Pancreas (tissue), 10 donors: ENCODE measurements around the gene TSPEAR. TPM values are rescaled to one million over a fixed set of nuclear protein-coding genes. Genes with fewer than 3 reads are reported as not detected.

Source experiments
- ATAC-seq, 4 donors: fragments of 200-7000 bp; cut with Tn5 transposase; one replicate each; pipeline versions ENCODE4 v1.8.0 to v1.9.1; 2020; ENCODE audit warnings: mild to moderate bottlenecking in 4 of 4, moderate library complexity in 4 of 4
- DNase-seq, 6 donors: peaks; one replicate each; pipeline ENCODE4 v3.0.0-alpha.2; 2020
- FAIRE-seq: peaks from 2 replicates; lab custom pipeline; 2012; peaks lifted over from hg19 to GRCh38; lab: Jason Lieb, UNC
- H3K27ac ChIP-seq, 4 donors: fragments of 200-600 bp; sonication (generic); 1 replicate in 3 of 4; 2 replicates in 1 of 4; pipeline versions ENCODE4 v1.5.0 to v1.8.0; 2020
- H3K27me3 ChIP-seq, 4 donors: fragments of 200-600 bp; one replicate each; pipeline ENCODE4 v1.8.0; 2021
- H3K36me3 ChIP-seq, 3 donors: fragments of 200-600 bp; sonication (generic) in 1 of 3; one replicate each; pipeline versions ENCODE4 v1.5.0 to v1.8.0; 2020 to 2021
- H3K4me1 ChIP-seq, 3 donors: fragments of 200-600 bp; one replicate each; pipeline ENCODE4 v1.8.0; 2021
- H3K4me3 ChIP-seq, 4 donors: fragments of 200-600 bp; sonication (generic) in 2 of 4; one replicate each; pipeline versions ENCODE4 v1.5.0 to v1.8.0; 2020 to 2021
- H3K9me3 ChIP-seq, 4 donors: fragments of 200-600 bp; one replicate each; pipeline ENCODE4 v1.8.0; 2021
- WGBS, 2 donors: extraction: QIAGEN DNeasy Blood & Tissue Kit; methylation state at CpG; one replicate each; pipeline ENCODE4 v1.1.7; 2013; 5-methylcytosine and 5-hydroxymethylcytosine counted together
- intact Hi-C, 3 donors: fragments of 100-400 bp; cut with DNase I; formaldehyde crosslinking; loops; one replicate each; pipeline versions ENCODE4 v1.11.1 to v1.14.2; 2022
- polyA plus RNA-seq, 2 donors: library from polyadenylated mRNA; stranded (reverse); fragments of 200-250 nt; gene quantifications; one replicate each; pipeline ENCODE4 v1.2.3, GENCODE V29; 2013
- total RNA-seq, 6 donors: library from RNA; stranded (reverse); fragmentation: NEBNext Ultra II Directional in 4 of 6; extraction: Animal tissue kit (Norgen Biotek cat#: 25700) in 4 of 6; gene quantifications; one replicate each; pipeline versions ENCODE4 v1.2.1 to v1.2.4, GENCODE V29; 2021 to 2023
- TF ChIP-seq, protein P1 (sequence below), 4 donors: fragments of 200-600 bp; sonication (generic) in 3 of 4; IDR thresholded peaks; one replicate each; pipeline versions ENCODE4 v1.5.0 to v1.8.0; 2021; ENCODE audit warnings: antibody characterized with exemption in 4 of 4
- donor health status: healthy with polysubstance abuse.
- donor health status: DM: no; HTN: no; CAD: no; lungs with moderate emphysema.
- donor health status: DM: no; HTN: no; CAD: no.
- donor health status: control.
- donor health status: control.
- donor health status: Bipolar disorder and iron deficiency.
- donor health status: DM: yes; HTN: yes; CAD: no.
- donor health status: DM: no; HTN: no; CAD: no.
- donor health status: DM: no; HTN: no; CAD: no.
- donor health status: DM: yes; HTN: yes; CAD: no.

TSPEAR gene
- total and polyA plus RNA-seq, 8 donors = 0.05 to 1.4 (median 0.25) TPM; not detected in 1

DNA sequence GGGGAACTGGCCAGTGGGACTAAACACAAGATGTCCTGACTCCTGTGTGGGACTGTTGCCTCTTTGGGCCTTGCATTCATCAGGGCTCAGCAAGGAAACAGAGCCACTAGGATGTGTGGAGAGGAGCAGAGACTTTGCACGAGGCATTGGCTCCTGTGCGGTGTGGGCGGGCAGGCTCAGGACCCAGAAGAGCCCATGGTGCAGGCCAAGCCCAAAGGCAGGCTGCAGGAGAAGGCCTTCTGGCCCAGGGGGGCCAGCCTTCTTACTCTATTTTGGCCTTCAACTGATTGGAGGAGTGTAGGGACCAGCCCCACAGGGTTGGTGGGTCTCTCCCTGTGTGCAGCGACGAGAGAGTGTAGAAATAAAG lies 232.6 kb downstream of the TSPEAR start:
- FAIRE-seq = no peak
- H3K9me3 ChIP-seq = no peaks in the 10 kb centered on the region
- H3K4me3 ChIP-seq = no peak overlapping the region
- 86 to 90% methylated on average over 5 of the region's 5 CpGs for WGBS, 2 donors
- intact Hi-C loops = no loop called here
- TF ChIP-seq, protein P1, sequence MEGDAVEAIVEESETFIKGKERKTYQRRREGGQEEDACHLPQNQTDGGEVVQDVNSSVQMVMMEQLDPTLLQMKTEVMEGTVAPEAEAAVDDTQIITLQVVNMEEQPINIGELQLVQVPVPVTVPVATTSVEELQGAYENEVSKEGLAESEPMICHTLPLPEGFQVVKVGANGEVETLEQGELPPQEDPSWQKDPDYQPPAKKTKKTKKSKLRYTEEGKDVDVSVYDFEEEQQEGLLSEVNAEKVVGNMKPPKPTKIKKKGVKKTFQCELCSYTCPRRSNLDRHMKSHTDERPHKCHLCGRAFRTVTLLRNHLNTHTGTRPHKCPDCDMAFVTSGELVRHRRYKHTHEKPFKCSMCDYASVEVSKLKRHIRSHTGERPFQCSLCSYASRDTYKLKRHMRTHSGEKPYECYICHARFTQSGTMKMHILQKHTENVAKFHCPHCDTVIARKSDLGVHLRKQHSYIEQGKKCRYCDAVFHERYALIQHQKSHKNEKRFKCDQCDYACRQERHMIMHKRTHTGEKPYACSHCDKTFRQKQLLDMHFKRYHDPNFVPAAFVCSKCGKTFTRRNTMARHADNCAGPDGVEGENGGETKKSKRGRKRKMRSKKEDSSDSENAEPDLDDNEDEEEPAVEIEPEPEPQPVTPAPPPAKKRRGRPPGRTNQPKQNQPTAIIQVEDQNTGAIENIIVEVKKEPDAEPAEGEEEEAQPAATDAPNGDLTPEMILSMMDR (IDR thresholded peaks at IDR 0.05) = no peak
- no peaks in the 10 kb centered on the region for H3K36me3 ChIP-seq
- no peak for DNase-seq
- no peaks in the 10 kb centered on the region for H3K27me3 ChIP-seq
- H3K27ac ChIP-seq = no peak overlapping the region
- ATAC-seq = no peak
- H3K4me1 ChIP-seq = no peaks in the 10 kb centered on the region

DNA sequence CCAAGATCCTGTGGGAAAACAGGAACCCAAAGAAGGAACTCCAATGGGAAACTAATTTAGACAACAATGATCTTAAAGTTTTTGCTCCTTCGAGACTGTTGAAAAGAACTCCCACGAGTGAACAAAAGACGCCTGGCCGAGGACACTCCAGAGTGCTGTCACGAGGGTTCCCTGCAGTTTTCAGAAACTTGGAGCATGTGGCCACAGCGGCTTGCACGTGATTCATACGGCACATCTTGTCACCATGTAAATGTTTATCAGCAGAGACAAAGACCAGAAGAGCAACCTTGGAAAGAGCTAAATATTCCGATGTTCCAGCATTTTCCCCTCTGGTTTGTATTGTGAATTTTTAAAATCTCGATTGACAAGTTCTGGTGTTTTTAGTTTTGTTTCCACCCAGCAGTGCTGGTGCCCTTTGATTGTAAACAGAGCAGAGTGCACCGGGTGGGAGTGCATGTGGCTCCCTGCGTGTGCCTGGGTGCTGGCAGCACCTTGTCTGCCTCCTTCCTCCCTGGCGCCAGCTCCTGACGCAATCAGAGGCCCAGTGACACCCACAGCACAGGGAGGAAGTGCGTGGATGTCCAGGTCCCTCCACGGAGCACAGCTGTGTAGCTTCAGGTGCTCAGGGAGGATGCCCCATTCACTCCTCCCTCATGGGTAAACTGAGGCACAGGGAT lies 233.1 kb downstream of the TSPEAR start:
- no peaks in the 10 kb centered on the region for H3K4me1 ChIP-seq
- no peak overlapping the region for H3K4me3 ChIP-seq
- TF ChIP-seq, protein P1 (IDR thresholded peaks at IDR 0.05) = no peak
- H3K27ac ChIP-seq = no peak overlapping the region
- DNase-seq = no peak
- no peaks in the 10 kb centered on the region for H3K27me3 ChIP-seq
- no peaks in the 10 kb centered on the region for H3K36me3 ChIP-seq
- ATAC-seq = no peak
- FAIRE-seq = no peak
- H3K9me3 ChIP-seq = no peaks in the 10 kb centered on the region
- intact Hi-C loops = no loop called here
- 69 to 80% methylated on average over 16 of the region's 16 CpGs for WGBS, 2 donors

DNA sequence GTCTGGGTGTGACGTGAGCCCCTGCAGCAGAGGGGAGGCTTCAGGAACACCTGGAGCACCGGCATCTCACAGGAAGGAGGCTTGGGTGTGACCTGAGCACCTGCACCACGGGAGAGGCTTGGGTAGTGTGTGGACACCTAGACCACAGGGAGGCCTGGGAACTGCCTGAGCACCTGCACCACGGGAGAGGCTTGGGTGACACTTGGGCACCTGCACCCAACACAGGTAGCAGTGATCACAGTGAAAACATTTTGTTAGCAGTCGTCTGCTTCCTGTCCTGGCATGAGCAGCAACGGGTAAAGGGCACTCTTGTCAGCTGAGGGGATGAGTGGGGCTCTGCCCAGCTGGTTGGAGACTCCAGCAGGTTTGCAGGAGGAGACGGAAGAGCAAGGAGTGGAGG lies 233.7 kb downstream of the TSPEAR start:
- Histone ChIP-seq H3K4me1 (no peaks in the 10 kb centered on the region), H3K4me3 (no peak overlapping the region), H3K27ac (no peak overlapping the region), H3K27me3 (no peaks in the 10 kb centered on the region), H3K9me3 (no peaks in the 10 kb centered on the region), H3K36me3 (no peaks in the 10 kb centered on the region)
- TF ChIP-seq, protein P1 (IDR thresholded peaks at IDR 0.05) = no peak
- DNase-seq (no peak), ATAC-seq (no peak), FAIRE-seq (no peak)
- 53 to 70% methylated on average over 7 of the region's 7 CpGs for WGBS, 2 donors
- intact Hi-C loops = no loop called here

DNA sequence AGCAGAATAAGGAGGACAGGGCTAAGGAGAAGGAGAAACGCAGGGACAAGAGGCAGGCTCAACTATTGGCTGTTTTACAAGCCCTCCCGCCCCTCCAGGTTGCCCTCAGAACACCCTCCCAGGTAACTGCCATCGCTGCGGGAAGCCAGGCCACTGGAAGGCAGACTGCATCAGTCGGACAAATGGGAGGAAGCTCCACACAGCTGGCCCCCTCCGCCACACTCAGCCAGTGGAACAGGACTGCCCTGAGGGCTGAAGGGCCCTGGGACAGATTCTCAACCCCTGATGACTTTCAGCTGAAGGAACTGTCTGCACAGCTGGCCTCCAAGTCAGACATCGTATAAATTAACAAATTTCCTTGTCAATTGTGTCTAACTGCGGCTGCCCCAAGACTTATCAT lies 234.2 kb downstream of the TSPEAR start:
- no peaks in the 10 kb centered on the region for H3K9me3 ChIP-seq
- H3K4me3 ChIP-seq = no peak overlapping the region
- FAIRE-seq = no peak
- intact Hi-C loops = no loop called here
- no peaks in the 10 kb centered on the region for H3K36me3 ChIP-seq
- H3K27ac ChIP-seq = no peak overlapping the region
- no peak for ATAC-seq
- no peaks in the 10 kb centered on the region for H3K4me1 ChIP-seq
- WGBS, 2 donors = 73 to 83% methylated on average over 8 of the region's 8 CpGs
- no peak for DNase-seq
- TF ChIP-seq, protein P1 (IDR thresholded peaks at IDR 0.05) = no peak
- no peaks in the 10 kb centered on the region for H3K27me3 ChIP-seq

DNA sequence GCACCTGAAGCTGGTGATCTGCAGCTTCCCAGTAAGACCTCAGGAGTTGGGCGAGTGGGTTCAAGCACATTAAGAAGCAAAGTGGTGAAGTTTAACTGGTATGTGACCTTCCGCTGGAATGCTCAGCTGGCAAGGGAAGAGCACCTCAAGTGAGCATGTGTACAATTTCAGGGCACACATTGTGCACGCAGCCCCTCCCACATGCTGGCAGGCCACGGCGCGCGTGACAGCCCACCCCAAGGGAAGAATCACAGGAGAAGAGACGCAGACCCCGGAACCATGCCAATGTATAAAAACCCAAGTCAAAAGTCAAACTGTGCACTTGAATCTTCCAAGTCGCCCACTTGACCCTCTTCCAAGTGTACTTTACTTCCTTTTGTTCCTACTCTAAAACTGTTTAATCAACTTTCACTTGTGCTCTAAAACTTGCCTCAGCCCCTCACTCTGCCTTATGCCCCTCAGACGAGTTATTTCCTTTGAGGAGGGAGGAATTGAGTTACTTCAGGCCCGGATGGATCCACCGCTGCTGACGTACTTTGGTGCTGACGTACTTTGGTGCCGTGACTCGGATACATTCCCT lies 236.0 kb downstream of the TSPEAR start:
- no peak overlapping the region for H3K27ac ChIP-seq
- ATAC-seq = no peak
- WGBS, 2 donors = 76 to 90% methylated on average over 17 of the region's 17 CpGs

More for the DNA sequence above, 236.0 kb downstream of the TSPEAR start:
- intact Hi-C loops = no loop called here
- Histone ChIP-seq H3K4me1 (no peaks in the 10 kb centered on the region), H3K9me3 (no peaks in the 10 kb centered on the region), H3K27me3 (no peaks in the 10 kb centered on the region), H3K4me3 (no peak overlapping the region), H3K36me3 (no peaks in the 10 kb centered on the region)
- FAIRE-seq = no peak
- TF ChIP-seq, protein P1 (IDR thresholded peaks at IDR 0.05) = no peak
- DNase-seq = no peak
